MCF 10A (cell line): Measurements from ENCODE around the gene LCE3E. TPM values are rescaled to one million over a fixed set of nuclear protein-coding genes. Genes with fewer than 3 reads are reported as not detected.

ENCODE experiments used
- BruUV-seq: library from RNA; stranded (reverse); fragments of 400-500 nt; replicated peaks from 2 replicates; lab custom pipeline; 2021; lab: Mats Ljungman, UMichigan
- CTCF ChIA-PET: fragments of 300-600 bp; sonication (Branson Sonifier 250); formaldehyde crosslinking; extraction: SDS; loops from one replicate; lab custom pipeline; 2021; ENCODE audit warnings: antibody characterized with exemption, inconsistent platforms; lab: Yijun Ruan, JAX
- POLR2A ChIA-PET: fragments of 300-600, 350-650 bp; sonication (Branson Sonifier 250); formaldehyde crosslinking; extraction: SDS; loops from one replicate; lab custom pipeline; 2020; ENCODE audit warnings: antibody characterized with exemption, inconsistent platforms; lab: Yijun Ruan, JAX
- DNase-seq: peaks from one replicate; pipeline ENCODE4 v3.0.0-alpha.2; 2018; ENCODE audit not compliant: unreplicated experiment
- H3K27ac Mint-ChIP-seq: one replicate; pipeline ENCODE4 v1.8.0; 2022; ENCODE audit warnings: mild to moderate bottlenecking, low read depth, mixed read lengths; ENCODE audit not compliant: unreplicated experiment
- H3K27me3 Mint-ChIP-seq: one replicate; pipeline ENCODE4 v1.8.0; 2022; ENCODE audit warnings: mixed read lengths; ENCODE audit not compliant: insufficient read depth, unreplicated experiment
- H3K36me3 Mint-ChIP-seq: one replicate; pipeline ENCODE4 v1.8.0; 2022; ENCODE audit warnings: mild to moderate bottlenecking, moderate library complexity, mixed read lengths; ENCODE audit not compliant: insufficient read depth, unreplicated experiment
- H3K4me1 Mint-ChIP-seq: one replicate; pipeline ENCODE4 v1.8.0; 2022; ENCODE audit warnings: mixed read lengths; ENCODE audit not compliant: insufficient read depth, unreplicated experiment
- H3K4me3 Mint-ChIP-seq: one replicate; pipeline ENCODE4 v1.8.0; 2022; ENCODE audit warnings: mild to moderate bottlenecking, moderate library complexity, mixed read lengths; ENCODE audit not compliant: unreplicated experiment
- H3K9me3 Mint-ChIP-seq: one replicate; pipeline ENCODE4 v1.8.0; 2022; ENCODE audit warnings: mixed read lengths; ENCODE audit not compliant: unreplicated experiment
- intact Hi-C: fragments of 100-400 bp; cut with micrococcal nuclease; formaldehyde crosslinking; loops from 2 replicates; pipeline ENCODE4 v1.14.1; 2022
- total RNA-seq: library from RNA; stranded (reverse); gene quantifications from 2 replicates; pipeline ENCODE4 v1.2.3, GENCODE V29; 2022
- TF ChIP-seq, protein P1 (sequence below): fragments of 200-600 bp; IDR thresholded peaks from one replicate; pipeline ENCODE4 v1.8.0; 2022; ENCODE audit warnings: antibody characterized with exemption, mild to moderate bottlenecking; ENCODE audit not compliant: unreplicated experiment

LCE3E gene
- total RNA-seq, 1 experiment from 2014 or later: not detected

DNA sequence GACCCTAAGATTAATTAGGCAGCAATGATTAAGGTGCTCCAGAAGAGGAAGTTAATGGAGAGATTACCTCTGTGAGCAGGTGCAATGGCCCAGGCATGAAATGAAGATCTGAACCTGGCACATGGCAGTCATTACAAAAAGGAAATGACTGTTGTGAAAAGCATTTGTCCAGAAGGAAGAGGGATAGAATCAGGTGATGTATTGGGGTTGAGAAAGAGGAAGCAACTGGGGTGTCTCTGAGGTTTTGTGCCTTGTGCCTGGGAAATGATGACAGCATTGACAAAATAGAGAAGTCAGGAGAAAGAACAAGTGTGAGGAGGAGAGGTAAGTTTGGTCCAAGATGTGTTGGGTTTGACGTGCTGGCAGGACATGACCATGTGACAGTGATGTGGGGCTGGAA lies 46.7 kb downstream of the LCE3E start:
- Mint-ChIP-seq H3K4me3 (no peak overlapping the region), H3K4me1 (peaks cover 15% of the 10 kb centered on the region), H3K9me3 (peaks cover 8% of the 10 kb centered on the region), H3K27ac (no peak overlapping the region), H3K27me3 (no peaks in the 10 kb centered on the region), H3K36me3 (no peaks in the 10 kb centered on the region)
- TF ChIP-seq, protein P1, sequence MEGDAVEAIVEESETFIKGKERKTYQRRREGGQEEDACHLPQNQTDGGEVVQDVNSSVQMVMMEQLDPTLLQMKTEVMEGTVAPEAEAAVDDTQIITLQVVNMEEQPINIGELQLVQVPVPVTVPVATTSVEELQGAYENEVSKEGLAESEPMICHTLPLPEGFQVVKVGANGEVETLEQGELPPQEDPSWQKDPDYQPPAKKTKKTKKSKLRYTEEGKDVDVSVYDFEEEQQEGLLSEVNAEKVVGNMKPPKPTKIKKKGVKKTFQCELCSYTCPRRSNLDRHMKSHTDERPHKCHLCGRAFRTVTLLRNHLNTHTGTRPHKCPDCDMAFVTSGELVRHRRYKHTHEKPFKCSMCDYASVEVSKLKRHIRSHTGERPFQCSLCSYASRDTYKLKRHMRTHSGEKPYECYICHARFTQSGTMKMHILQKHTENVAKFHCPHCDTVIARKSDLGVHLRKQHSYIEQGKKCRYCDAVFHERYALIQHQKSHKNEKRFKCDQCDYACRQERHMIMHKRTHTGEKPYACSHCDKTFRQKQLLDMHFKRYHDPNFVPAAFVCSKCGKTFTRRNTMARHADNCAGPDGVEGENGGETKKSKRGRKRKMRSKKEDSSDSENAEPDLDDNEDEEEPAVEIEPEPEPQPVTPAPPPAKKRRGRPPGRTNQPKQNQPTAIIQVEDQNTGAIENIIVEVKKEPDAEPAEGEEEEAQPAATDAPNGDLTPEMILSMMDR: no peak
- ChIA-PET CTCF (interaction anchor here (1.1 to 1.9 kb wide), 2 partner anchors 14 to 39 kb away, joined by 6 read pairs; no protein-coding TSS in a partner anchor), POLR2A (interaction anchor here (1.0 to 1.1 kb wide), 2 partner anchors 19 to 766 kb away, joined by 3 read pairs; no protein-coding TSS in a partner anchor)
- DNase-seq: no peak
- intact Hi-C loops: no loop called here
- BruUV-seq: no TSS peak

DNA sequence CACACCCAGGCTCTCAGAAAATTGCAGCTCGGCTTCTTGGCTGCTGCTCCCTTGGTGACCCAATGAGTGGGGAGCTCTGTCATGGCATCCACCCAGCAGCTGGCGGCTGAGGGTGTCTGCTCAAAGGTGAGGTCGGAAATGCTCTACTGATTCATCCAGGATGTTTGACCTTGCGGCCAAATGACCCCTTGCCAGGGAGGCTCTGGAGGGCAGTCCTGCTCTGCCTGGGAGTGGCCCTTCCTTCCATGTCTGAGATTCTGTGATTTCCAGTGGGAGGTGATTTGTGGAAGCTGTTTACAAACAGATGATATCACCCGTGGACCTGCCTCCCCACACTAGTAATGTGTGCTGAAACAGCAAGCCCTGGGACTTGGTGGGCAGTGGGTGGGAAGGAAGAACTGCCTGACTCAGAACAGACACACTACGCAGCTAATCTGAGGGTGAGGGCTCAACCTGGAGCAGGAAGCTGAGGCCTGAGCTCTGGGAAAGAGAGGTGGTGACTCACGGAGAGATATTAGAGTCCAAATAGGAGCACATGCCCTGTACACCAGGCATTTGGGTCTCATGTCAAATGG lies 49.3 kb downstream of the LCE3E start:
- DNase-seq: peak; percentile 85
- BruUV-seq: no TSS peak
- no peaks in the 10 kb centered on the region for H3K36me3 Mint-ChIP-seq
- ChIA-PET CTCF (interaction anchor here (0.8 to 3.4 kb wide), 12 partner anchors 12 to 332 kb away, joined by 3 to 18 read pairs (median 4); no protein-coding TSS in a partner anchor), POLR2A (interaction anchor here (0.6 to 1.6 kb wide), 8 partner anchors 10 to 1412 kb away, joined by 3 to 6 read pairs (median 4); no protein-coding TSS in a partner anchor)
- no peaks in the 10 kb centered on the region for H3K27me3 Mint-ChIP-seq
- TF ChIP-seq, protein P1: no peak
- H3K4me3 Mint-ChIP-seq: no peak overlapping the region
- H3K4me1 Mint-ChIP-seq: peaks cover 15% of the 10 kb centered on the region
- no peaks in the 10 kb centered on the region for H3K9me3 Mint-ChIP-seq
- intact Hi-C loops: no loop called here
- H3K27ac Mint-ChIP-seq: peak overlapping the region; percentile 84

DNA sequence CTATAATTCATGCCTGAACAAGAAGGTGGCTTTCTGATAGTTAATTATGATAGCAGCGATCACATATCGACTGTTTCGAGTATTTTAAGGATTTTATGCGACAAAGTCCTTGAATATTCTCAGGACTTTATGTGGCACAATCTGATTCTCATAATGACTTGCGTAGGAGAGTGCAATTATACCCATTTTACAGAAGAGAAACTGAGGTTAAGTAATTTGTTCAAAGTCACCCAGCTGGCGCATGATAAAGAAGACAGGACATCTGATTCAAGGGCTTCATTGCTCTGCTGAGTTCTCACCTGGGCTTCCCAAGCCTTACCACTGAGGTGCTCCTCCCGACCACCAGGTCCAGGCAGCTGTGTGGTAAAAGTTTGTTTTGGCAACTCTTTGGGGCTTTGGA lies 50.5 kb downstream of the LCE3E start:
- ChIA-PET CTCF (interaction anchor here (0.7 to 3.4 kb wide), 6 partner anchors 11 to 349 kb away, joined by 3 to 18 read pairs (median 6); no protein-coding TSS in a partner anchor), POLR2A (interaction anchor here (1.2 kb wide), 1 partner anchor 13 kb away, joined by 4 read pairs; no protein-coding TSS in a partner anchor)
- no peak overlapping the region for H3K4me3 Mint-ChIP-seq
- BruUV-seq: no TSS peak
- intact Hi-C loops: no loop called here
- H3K4me1 Mint-ChIP-seq: peaks cover 15% of the 10 kb centered on the region
- H3K27me3 Mint-ChIP-seq: no peaks in the 10 kb centered on the region
- no peaks in the 10 kb centered on the region for H3K36me3 Mint-ChIP-seq
- H3K9me3 Mint-ChIP-seq: no peaks in the 10 kb centered on the region
- no peak overlapping the region for H3K27ac Mint-ChIP-seq
- TF ChIP-seq, protein P1: no peak
- DNase-seq: no peak

Other genes starting within 250 kb of the LCE3E start
- 0.07 and 0.12 TPM in 2 replicates for gene FLG, start 241.5 kb downstream of the LCE3E start, total RNA-seq
- gene FLG2, start 206.8 kb downstream of the LCE3E start, total RNA-seq: not detected in 2 replicates
- not detected in 2 replicates for gene CRNN, start 152.5 kb downstream of the LCE3E start, total RNA-seq
- not detected in 2 replicates for gene LCE5A, start 56.0 kb downstream of the LCE3E start, total RNA-seq
- gene CRCT1, start 52.3 kb downstream of the LCE3E start, total RNA-seq: not detected in 2 replicates
- gene LCE3D, start 13.7 kb upstream of the LCE3E start, total RNA-seq: 0.75 TPM in 1 of 2 replicates, not detected in the other
- not detected in 2 replicates for gene LCE3C, start 33.5 kb upstream of the LCE3E start, total RNA-seq
- gene LCE3B, start 47.0 kb upstream of the LCE3E start, total RNA-seq: not detected in 2 replicates
- gene LCE3A, start 56.3 kb upstream of the LCE3E start, total RNA-seq: not detected in 2 replicates
- gene LCE2D, start 96.6 kb upstream of the LCE3E start, total RNA-seq: not detected in 2 replicates
- not detected in 2 replicates for gene LCE2C, start 108.5 kb upstream of the LCE3E start, total RNA-seq
- gene LCE2B, start 119.3 kb upstream of the LCE3E start, total RNA-seq: not detected in 2 replicates
- gene LCE2A, start 131.6 kb upstream of the LCE3E start, total RNA-seq: not detected in 2 replicates
- not detected in 2 replicates for gene LCE4A, start 141.4 kb upstream of the LCE3E start, total RNA-seq
- gene KPRP, start 191.2 kb upstream of the LCE3E start, total RNA-seq: 0.12 and 0.25 TPM in 2 replicates
- not detected in 2 replicates for gene LCE1F, start 208.4 kb upstream of the LCE3E start, total RNA-seq
- gene LCE1E, start 219.5 kb upstream of the LCE3E start, total RNA-seq: 1.3 and 1.9 TPM in 2 replicates
- gene LCE1D, start 229.9 kb upstream of the LCE3E start, total RNA-seq: not detected in 2 replicates
- gene LCE1C, start 239.9 kb upstream of the LCE3E start, total RNA-seq: 1.4 and 1.9 TPM in 2 replicates
- gene LCE1B, start 245.2 kb upstream of the LCE3E start, total RNA-seq: 1.3 and 2.0 TPM in 2 replicates